Fibroblast of pulmonary artery (primary cell): Measurements from ENCODE around the gene CROCC2.

Source experiments
- DNase-seq: peaks from one replicate; pipeline ENCODE4 v3.0.0-alpha.2; 2010; ENCODE audit warnings: low read depth
- H3K4me3 ChIP-seq: replicated peaks from 2 replicates; pipeline ENCODE4 v1.5.1; 2011; ENCODE audit warnings: low read depth, mild to moderate bottlenecking, control low read depth, low read length, moderate library complexity
- TF ChIP-seq, protein P1 (sequence below): IDR thresholded peaks from 2 replicates; pipeline ENCODE4 v1.5.1; 2011; ENCODE audit warnings: mild to moderate bottlenecking, control low read depth, low read length, inconsistent platforms; ENCODE audit errors: missing control alignments

CROCC2 gene

DNA sequence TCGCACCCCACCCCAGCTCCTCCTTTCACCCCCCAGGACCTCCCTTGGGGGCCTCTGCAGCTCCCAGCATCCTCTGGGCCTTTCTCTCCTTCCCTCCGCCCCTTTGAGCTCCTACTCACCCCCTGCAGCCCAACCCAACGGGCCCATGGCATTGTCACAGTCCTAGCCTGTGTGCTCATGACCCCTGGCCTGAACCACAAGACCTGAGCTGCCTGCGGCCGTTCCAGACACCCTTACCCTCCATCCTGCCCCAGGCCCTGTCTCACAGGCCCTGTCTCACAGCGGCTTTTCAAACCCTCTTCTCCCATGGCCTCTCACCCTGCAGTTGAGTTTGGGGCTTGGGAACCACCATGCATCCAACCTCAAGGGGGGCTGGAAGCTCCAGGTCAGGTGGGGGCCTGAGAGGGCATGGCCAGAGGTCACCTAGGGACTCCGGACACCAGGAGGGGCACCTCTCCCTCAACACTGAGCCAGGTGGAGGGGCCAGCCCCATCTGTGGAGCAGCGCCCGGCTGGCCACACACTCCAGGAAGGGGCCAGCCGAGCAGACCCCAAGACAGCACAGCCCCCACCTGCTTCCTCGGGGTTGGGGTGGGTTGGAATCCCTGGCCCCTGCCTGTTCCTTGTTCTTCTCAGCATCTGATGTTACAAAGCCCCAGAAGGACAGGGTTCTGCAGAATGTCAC lies 17.1 kb upstream of the CROCC2 start:
- TF ChIP-seq, protein P1, sequence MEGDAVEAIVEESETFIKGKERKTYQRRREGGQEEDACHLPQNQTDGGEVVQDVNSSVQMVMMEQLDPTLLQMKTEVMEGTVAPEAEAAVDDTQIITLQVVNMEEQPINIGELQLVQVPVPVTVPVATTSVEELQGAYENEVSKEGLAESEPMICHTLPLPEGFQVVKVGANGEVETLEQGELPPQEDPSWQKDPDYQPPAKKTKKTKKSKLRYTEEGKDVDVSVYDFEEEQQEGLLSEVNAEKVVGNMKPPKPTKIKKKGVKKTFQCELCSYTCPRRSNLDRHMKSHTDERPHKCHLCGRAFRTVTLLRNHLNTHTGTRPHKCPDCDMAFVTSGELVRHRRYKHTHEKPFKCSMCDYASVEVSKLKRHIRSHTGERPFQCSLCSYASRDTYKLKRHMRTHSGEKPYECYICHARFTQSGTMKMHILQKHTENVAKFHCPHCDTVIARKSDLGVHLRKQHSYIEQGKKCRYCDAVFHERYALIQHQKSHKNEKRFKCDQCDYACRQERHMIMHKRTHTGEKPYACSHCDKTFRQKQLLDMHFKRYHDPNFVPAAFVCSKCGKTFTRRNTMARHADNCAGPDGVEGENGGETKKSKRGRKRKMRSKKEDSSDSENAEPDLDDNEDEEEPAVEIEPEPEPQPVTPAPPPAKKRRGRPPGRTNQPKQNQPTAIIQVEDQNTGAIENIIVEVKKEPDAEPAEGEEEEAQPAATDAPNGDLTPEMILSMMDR = no peak
- H3K4me3 ChIP-seq = no peak overlapping the region
- DNase-seq = no peak

DNA sequence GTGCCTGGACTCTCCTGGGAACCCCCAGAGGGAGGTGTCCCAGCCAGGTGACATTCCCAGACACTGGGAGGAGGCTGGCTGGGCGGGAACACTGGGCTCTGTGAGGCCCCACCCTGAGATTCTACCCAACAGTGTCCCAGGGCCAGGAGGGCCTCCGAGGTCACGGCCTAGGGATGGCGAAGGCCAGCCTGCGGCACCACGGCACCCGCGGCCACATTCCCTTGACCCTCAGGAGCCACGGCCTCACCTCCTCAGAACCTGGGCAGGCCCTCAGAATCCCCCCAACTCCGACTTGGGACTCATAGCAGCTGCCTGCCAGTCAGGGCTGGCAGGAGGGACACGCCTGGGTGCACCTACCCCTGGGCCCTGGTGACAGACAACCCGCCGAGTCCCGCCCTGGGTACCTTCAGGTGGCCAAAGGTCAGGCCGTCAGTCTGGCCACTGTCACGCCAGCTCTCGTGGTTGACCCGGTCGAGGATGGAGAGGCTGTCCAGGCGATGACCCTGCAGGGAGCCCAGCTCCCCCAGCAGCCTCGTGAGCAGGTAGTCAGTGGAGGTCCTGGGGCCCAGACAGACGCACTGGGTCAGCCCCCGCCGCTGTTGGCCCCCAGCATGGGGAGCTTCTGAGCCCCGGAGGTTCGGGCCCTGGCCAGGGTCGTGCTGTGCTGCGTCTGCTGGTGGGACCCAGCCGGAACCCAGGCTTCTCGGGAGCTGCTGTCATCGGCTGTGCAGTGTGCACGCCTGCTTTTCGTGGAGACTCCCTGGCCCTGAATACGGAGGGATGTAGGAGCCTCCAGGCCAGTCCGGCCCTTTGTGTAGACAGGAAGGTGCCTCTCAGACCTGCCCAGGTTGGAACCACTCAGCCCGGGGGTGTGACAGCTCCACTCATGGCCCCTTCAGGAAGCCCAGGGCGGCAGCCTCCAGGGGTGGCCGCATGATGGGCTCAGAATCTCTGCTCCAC lies 16.3 kb upstream of the CROCC2 start:
- DNase-seq = no peak
- TF ChIP-seq, protein P1 = no peak
- no peak overlapping the region for H3K4me3 ChIP-seq

DNA sequence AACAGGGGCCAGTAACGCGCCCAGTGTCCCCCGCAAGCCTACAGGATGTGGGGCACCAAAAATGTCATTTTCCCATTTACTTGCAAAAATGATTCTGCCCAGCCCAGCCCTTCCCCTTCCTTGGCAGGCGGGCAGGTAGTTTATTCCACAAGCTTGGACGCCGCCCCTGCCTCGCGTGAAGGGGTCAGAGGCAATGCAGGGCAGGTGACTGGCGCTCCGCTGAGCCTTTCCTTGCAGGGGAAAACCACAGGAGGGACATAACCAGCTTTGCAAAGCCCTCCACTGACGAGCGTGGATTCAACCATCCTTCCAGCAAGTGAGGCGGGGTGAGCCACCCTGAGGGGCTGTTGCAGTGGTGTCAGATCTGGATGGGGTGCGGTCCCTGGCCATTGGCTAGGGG lies 15.4 kb upstream of the CROCC2 start:
- H3K4me3 ChIP-seq = no peak overlapping the region
- DNase-seq = no peak
- TF ChIP-seq, protein P1 = no peak

DNA sequence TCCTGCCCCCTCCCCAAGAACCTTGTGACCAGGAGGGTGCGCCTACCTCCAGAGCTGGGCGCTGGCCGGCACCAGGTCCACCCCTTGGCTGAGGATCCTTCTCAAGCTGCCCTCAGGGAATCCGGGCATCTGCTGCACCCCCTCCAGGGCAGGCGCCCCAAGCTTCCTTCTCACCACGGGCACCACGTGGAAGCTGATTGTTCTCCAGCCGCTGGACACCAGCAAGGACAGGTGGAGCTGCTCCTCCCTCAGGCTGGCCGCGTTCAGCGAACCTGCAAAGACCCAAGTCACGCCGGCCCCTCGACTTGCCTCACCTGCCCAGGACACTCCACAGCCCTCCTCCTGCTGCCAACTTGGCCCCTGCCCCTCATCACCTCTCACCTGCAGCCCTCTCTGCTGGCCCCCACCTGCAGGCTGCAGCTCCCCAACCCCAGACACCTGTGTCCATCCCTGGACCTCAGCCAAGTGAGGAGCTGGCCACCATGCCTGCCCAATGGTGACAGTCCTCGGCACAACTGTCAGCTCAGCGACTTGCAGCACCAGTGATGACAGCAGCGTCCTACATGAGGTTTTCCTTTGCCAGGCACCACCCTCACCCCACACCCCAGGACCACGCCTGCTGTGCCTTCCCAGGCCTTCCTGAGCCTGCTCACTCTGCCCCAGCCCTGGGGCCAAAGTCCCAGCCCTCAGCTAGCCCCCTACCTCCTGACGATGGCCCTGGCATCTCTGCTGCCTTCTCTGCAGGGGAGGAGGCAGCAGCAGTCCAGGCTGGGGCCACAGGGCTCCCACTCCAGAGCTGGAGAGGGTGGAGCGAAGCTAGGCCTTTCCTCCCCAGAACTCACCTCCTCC lies 14.4 kb upstream of the CROCC2 start:
- no peak overlapping the region for H3K4me3 ChIP-seq
- TF ChIP-seq, protein P1 = no peak

DNA sequence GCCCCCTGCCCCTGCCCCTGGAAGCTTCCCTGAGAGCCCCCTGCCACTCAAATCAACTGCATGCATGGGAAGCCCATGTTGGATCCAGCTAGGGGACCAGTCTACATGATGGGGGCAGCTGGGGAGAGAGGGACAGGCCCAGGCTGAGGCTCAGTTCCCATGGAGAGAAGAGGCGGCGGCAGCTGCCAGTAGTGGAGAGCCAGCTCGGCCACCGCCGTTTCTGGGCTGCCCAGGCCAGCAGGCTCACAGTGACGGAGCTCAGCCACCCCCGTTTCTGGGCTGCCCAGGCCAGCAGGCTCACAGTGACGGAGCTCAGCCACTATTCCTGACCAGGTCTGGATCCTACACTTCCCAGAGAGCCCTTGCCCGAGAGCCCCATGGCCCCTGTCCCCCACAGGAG lies 13.8 kb upstream of the CROCC2 start:
- TF ChIP-seq, protein P1 = no peak
- H3K4me3 ChIP-seq = no peak overlapping the region
- DNase-seq = no peak

More for the DNA sequence above, 14.4 kb upstream of the CROCC2 start:
- DNase-seq = no peak

DNA sequence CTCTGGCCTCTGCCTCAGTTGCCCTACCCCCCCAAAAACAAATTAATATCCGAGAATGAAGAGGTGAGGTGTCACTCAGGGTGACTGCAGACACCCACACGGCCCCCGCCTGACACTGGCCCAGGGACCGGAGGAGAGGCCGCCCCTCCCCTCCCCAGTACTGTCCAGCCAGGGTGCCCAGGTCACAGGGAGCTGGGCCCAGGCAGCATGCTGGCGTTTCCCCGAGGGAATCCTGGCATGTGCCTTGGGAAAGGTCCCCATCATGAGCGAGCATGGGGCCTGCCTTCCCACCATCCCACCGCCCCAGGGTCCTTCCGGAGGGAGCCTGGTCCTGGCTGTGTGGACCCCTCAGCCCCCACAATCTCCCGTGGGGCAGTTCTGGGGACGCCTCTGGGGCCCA lies 13.2 kb upstream of the CROCC2 start:
- DNase-seq = no peak
- H3K4me3 ChIP-seq = no peak overlapping the region
- TF ChIP-seq, protein P1 = no peak
